GM12892 (cell line): ENCODE measurements around the gene MYG1.

Experiments used
- POLR2A ChIP-seq: IDR thresholded peaks from 2 replicates; pipeline ENCODE4 v1.6.1; 2011; ENCODE audit warnings: low read depth, low read length, control low read depth
- POLR2AphosphoS5 ChIP-seq: IDR thresholded peaks from 2 replicates; pipeline ENCODE4 v1.6.1; 2011; ENCODE audit warnings: low read depth, low read length, control low read depth
- TAF1 ChIP-seq: IDR thresholded peaks from 2 replicates; pipeline ENCODE4 v1.6.1; 2011; ENCODE audit warnings: low read depth, mild to moderate bottlenecking, control low read depth, low read length, borderline replicate concordance

GRCh38 chr12:53287741-53288216 is 11.7 kb upstream of the MYG1 start:
- TF ChIP-seq POLR2A (no peak), POLR2AphosphoS5 (no peak), TAF1 (no peak)
